Measurements from ENCODE around the gene CFAP74.

The CFAP74 gene

DNA sequence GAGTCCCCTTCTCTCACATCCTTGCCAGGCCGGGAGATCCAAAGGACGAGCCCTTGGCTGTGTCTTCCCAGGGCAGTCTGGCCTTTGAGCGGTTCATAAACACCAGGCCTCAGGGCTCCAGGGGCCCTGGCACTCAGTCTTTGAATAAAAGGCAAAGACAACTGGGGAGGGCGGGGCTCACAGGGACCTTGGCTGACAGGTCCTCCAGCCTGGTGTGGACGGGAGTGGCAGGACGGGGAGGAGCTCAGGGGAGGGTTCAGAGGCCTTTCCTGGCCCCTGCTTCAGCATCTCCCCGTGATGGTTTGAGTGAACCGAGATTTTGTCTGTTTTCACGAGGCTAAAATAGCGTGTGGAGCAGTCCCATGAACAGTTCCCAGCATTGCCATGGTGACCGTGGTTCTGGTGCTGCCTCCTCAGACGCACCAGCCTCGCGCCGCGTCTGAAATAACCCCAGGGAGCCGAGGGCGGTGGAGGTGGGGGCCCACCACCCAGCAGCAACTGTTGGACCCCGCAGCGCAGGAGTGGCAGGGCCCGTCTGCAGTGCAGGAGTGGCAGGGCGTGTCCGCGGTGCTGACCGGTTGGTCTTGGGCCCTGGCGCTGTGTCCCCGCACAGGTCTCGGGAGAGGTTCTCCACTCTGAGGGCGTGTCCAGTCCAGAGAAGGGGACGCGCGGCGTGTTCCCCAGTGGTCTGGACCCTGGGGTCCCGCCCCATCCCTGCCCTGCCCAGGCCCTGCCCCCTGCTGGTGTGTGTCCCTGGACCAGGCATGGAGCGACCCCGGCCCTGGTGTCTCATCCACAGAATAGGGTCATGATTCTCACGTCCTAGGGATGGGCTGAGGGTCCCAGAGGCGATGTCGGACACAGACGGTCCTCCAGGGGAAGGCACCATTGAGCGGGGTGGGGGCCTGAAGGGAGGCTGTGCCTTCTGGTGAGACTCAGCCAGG, 39.5 kb upstream of the CFAP74 start:
- no peak for DNase-seq

DNA sequence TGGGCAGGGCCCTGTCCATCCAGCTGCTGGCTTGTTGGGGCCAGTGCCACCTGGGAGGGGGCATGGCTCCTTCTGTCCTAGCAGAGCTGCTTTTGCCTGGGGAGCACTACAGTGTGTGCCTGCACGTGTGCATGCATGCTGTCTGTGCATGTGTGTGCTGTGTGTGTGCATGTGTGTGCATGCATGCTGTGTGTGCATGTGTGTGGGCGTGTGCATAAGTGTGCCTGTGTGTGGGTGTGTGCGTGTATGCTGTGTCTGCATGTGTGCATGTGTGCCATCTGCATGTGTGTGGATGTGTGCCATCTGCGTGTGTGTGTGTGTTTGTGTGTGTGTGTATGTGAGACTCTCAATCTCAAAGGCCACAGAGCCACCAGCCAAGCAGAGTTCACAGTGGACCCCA, 38.3 kb upstream of the CFAP74 start:
- DNase-seq, result no peak

DNA sequence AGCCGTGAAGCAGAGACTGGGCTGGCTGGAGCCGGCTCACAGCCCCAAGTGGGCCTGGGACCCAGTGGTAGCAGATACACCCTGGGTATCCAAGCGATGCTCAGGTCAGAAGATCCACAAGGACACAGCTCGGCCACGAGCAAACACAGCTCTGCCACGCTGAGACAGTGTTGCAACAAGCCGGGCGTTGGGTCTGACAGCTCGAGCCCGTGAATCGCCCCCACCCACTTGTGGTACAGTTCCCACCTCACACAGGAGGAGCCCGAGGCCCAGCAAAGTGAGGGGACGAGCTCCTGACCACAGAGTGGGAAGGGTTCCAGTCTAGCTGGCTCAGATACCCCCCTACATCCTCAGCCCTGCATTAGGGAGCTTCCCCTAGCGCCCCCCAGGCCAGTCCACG, 37.7 kb upstream of the CFAP74 start:
- DNase-seq, result no peak

DNA sequence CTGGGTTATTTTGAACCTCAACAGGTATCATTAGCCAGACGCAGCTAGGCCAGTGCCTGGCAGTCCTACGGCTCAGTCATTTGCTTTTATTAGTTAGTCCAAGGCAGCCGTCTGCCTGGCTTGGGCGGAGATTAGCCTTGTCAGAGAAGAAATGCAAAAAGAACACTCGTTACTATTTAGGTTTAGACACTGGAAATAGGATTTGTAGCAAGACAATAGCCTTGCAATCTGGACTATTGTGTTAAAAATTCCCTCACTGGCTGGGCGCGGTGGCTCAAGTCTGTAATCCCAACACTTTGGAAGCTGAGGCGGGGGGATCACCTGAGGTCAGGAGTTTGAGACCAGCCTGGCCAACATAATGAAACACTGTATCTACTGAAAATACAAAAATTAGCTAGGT, 35.7 kb upstream of the CFAP74 start:
- no peak for DNase-seq

DNA sequence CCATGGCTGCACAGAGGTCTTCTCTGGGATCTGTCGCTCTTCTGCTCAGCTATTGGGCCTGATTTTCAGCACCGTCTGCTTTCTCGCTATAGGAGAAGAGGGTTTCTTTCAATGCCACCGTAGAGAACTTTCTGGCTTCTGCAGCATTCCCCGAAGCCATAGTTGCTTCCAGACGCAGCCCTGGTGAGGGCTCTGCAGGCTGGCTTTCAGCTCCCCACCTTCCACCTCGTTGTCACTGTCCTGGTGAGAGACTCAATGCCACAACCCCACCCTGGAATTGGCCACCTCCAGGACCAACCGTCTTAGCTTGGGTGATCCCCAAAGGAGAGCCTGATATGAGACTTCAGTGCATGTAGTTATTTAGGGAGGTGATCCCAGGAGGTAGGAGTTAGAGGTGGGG, 34.6 kb upstream of the CFAP74 start:
- no peak for DNase-seq

DNA sequence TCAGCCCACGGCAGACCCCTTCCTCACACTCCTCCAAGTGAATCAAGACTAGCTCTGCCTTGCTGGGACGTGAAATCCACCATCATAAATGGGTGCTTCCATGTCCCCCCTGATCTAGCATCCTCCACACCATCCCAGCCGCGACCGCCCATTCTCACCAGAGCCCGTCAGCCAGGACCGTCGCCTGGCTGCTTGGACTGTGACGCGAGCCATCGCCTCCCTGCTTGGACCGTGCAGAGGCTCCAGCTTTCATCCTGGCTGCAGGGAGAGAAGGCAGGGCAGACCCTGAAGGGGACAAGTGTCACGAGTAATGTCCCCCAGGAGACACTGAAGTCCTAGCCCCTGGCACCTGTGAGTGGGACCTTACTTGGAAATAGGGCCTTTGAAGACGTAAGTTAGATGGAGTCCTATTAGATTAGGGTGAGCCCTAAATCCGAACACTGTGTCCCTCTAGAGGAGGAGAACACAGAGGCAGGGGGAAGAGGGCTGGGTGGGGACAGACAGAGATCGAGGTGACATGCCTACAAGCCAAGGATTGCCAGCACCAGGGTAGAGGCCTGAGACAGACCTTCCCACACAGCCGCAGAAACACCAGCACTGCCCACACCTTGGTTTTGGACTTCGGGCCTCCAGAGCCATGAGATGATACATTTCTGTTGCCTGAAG, 33.9 kb upstream of the CFAP74 start:
- no peak for DNase-seq

DNA sequence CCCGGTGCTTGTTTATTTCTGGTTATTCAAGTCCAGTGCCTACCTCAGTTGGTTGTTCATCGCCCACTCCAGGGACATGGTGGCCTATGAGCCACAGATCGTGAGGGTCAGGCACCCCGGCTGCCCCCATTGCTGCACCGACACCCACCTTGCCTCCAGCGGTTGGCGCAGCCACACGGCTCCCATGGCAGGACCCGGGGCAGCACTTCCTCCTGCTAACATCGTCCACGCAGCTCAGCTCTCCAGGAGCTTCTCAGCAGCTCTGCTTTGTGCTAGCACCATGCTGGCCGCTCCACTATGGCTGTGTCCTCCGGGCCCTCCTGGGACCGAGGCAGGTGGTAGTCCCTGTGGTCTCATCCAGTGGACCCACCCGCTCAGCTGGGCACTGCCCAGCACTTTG, 32.7 kb upstream of the CFAP74 start:
- DNase-seq, result no peak

DNA sequence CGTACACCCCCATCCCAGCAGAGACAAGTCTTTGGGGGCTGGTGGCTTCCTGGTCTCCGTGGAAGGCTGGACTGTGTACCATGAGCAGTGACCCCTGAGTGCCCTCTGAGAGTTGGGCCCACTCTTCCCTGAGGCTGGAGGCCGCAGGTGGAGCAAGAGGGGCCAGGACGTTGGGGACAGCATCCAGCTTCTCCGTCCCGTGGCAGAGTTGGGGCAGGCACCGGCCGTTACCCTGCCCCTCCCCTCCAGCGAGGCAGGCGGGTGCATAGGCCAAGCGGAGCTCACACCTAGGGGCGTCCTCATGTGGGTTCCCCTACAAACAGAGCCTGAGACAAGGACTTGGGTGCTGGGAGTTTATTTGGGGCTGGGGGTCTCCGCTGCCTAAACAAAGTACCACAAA, 29.6 kb upstream of the CFAP74 start:
- no peak for DNase-seq

DNA sequence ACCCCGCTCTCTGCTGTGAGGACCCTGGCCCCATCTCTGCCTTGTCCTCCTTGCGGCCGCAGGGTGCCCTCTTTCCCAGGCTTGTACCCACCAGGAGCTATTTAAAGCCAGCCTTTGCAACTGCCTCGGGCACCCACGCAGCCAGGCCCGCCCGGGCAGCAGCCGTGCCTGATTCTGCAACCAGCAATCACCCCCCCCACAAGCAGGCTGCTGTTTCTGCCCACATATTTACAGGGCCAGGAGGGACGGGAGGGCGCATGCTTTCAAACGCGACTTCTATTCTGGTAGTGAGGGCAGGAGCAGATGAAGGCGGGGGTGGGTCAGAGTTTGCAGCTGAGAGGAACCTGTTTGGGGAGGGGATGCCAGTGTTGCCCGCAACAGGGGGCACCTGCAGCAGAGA, 29.2 kb upstream of the CFAP74 start:
- DNase-seq, result no peak

DNA sequence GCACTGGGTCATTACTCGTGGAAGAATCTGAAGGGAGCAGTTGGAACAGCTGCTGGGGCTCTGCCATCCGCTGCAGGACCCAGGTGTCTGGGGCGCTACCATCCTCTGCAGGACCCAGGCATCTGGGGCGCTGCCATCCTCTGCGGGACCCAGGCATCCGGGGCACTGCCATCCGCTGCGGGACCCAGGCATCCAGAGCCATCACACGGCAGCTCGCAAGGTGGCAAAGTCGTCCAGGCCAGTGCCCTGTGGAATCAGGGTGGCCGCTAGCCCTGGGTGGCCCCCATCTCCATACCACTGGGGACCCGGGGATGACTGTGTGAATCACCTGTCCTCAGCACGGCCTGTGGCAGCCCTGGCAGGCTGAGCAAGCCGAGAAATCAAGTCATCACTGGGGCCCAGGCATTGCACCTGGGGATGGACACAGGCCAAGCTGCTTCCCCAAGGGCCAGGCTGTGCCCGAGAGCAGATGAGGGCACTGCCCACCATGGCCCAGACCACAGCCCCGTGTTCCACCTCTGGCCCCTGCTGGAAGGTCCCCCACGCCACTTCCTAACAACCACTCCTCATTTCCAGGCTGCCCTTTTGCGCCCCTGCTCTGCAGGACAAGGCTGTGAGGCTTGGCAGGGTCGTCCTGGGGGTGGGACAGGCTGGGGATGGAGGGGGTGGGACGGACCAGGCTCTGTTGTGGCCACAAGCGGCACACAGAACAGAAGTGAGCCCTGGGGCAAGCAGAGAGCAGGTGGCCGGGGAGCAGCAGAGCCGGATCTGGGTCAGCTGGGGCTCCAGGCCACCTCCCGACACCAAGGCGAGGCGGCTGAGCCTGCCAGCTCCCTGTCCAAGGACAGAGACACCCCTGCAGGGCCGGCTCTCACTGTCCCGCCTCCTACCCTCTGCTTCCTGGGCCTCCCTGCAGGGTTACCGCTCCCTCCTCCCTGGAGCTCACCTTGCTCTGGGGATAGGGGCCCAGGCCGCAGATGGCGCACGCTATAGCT, 28.3 kb upstream of the CFAP74 start:
- DNase-seq, result no peak

DNA sequence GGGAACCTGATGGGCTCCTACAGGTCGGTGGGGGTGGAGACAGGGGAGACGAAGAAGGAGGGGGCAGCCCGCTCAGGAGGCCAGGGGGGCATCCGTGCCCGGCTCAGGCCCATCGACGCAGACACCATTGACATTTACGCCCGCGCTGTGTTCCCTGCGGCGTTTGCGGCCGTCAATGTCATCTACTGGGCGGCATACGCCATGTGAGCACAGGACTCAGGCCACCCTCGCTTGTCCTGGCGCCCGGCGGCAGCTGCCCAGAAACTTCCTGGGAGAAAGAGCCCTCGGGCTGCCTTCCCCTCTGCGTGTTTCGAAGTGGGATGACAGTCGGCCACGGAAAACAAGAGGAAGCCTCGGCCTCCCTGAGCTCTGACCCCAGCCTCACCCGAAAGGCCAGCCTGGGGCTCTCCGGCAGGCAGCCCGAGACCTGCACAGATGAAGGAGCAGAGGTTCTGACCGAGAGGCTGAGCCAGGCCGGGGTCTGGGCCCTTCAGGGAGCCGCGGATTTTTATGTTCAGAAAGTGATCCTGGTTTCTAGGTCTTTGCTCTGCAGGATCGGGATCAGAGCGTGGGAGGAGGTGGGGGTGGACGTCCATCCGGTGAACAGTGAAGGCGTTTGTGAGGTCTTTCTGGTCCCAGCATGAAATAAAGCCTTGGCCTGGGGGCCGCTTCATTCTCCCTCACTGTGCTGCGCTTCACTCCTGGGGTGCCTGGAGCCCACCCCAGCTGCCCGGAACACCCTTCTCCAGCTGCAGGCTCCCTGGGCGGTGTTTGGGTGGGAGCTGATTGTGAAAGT, 26.7 kb upstream of the CFAP74 start:
- no peak for DNase-seq

DNA sequence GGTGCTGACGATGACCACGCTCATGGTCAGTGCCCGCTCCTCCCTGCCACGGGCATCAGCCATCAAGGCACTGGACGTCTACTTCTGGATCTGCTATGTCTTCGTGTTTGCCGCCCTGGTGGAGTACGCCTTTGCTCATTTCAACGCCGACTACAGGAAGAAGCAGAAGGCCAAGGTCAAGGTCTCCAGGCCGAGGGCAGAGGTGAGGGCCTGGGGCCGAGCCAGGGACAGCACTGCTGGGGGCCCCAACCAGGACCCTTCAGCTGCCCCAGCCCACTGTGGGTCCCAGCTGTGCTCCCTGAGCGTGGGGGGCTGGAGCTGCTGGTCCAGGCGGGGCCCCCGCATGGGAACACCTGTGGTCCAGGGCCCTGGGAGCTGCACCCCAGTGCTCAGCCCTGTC, 26.0 kb upstream of the CFAP74 start:
- DNase-seq, result no peak

DNA sequence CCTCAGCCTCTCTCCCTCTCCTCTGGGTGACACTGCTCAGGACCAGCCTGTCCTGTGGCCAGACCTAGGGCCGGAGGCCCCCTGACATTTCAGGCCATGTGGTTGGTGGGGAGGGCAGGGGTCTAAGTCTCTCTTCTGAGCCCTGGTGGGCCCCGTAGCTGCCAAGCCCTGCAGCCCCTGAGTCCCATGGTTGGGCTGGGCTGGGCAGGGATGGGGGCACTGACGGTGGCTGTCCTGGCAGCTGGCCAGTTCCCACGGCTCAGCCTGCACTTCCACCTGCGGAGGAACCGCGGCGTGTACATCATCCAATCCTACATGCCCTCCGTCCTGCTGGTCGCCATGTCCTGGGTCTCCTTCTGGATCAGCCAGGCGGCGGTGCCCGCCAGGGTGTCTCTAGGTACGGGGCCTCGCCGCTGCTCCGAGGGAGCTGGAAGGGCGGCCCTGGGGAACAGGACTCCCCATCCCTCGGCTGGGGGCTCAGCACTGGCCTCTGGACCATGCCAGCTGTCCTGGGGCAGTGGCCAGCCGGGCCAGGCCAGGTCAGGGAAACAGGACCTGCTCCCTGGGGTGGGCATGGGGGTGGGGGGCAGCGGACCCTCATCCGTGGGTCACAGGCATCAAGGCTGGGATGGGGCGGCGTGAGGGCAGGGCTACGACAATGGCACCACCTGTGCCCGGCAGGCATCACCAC, 25.4 kb upstream of the CFAP74 start:
- no peak for DNase-seq

DNA sequence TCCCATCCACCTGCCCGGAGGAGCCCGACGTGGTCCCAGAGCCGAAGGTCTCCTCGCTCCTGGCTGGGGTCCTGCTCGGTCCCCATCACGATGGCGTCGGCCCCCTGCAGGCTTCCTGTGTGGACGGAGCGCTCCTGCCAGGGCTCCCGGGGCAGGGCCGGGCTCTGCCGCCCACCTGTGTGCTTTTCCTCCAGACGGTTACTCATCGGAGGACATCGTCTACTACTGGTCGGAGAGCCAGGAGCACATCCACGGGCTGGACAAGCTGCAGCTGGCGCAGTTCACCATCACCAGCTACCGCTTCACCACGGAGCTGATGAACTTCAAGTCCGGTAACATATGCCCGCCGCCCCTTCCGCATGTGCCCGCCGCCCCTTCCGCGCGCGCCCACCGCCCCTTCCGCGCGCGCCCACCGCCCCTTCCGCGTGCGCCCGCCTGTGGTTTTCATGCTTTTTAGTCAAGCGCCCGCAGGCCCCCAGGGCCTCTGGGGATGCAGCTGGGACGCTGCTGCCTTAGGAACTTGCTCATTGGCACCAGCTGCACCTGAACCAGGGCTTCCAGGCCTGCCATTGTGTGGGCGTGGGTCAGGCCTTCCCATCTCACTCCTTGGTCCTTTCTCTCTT, 24.5 kb upstream of the CFAP74 start:
- no peak for DNase-seq

DNA sequence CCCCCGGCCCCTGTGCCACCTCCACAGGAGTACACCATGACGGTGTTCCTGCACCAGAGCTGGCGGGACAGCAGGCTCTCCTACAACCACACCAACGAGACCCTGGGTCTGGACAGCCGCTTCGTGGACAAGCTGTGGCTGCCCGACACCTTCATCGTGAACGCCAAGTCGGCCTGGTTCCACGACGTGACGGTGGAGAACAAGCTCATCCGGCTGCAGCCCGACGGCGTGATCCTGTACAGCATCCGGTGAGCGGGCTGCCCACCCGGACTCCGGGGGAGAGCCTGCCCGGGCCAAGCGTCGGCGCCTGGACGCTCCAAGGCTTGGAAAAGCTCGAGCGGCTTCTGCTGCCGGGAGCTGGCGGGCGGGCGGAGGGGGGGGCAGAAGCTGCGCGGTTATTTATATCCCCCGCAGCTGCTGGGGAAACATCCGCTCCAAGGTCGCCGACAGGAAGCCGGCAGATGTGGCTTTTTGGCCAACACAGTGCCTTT, 21.9 kb upstream of the CFAP74 start:
- no peak for DNase-seq

DNA sequence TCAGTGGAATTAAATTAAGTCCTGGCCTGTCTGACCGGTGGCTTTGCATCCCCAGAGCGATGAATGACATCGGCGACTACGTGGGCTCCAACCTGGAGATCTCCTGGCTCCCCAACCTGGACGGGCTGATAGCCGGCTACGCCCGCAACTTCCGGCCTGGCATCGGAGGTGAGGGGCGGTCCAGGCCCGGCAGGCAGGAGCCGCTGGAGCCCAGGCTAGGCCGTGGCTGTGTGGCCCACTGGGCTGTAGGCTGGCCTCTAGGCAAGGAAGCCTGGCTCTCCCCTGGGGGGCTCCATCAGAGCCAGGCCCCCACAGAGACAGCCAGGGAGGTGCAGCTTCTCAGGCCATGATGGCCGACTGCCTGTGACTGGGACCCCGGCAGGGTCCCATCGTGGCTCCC, 21.3 kb upstream of the CFAP74 start:
- DNase-seq, result no peak

DNA sequence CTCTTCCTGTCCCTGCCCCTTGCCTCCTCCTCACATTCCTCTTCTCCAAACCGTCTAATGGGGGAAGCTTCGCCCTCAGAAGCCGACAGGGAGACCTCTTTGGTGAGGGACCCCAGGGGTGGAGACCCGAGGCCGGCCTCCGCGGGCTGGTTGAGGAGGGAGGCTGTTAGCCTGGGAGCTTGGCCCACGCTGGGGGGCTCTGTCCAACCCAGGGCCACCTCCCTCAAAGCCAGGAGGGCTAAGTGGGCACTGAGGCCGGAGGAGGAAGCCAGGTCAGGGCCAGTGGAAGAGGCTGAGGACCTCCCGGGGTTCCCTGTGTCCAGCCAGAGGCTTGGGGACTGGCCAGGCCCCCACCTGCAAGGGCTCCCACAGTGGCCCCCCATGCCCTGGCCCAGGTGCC, 20.9 kb upstream of the CFAP74 start:
- DNase-seq, result no peak

DNA sequence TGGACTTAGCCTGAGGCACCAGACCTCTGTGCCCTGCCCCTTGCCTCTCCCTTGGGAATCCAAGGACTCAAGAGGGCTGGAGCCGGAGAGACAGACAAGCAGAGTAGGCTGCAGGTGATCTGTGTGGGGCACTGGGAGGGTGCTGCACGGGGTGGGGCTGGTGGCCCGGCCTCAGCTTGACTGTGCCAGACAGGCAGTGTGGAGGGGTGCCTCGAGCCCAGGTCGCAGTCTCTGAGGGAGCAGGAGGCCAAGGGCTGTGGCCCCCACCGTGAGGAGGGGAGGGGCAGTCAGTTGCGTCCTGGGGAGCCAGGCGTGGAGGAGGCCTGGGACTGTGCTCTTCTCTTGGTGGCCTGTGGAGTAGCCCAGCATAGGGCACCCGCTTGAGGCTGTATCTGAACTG, 19.6 kb upstream of the CFAP74 start:
- no peak for DNase-seq

DNA sequence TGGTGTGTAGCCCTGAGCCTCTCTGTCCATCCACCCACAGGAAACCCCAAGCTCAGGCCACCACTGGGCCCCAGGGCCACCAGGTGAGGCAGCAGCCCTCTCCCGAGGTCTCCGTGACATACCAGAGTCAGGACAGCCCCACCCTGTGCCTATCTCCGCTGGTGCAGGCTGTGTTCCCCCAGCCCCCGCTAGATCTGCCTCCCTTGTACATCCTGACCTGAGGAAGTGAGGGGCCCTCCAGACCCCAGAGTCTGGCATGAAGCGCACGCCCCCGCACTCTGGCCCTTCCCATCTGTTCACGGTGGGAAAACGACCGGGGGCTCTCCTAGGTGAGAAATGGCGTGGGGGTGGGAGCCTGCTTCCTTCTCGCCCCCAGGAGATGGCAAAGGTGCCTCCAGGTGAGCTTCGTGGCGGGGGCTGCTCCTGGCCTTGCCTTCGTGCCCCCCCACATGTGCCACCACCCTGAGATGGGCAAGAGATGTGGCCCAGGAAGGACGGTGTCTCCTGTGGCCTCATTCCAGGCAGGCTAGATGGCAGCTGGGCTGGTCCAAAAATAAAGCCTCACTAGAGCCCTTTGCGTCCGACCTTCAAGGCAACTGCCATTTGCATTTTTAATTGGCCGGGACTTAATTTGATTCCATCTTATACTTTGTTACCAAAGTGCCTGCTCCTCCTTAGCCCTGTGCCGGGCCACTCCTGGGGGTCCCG, 18.6 kb upstream of the CFAP74 start:
- DNase-seq, result no peak

DNA sequence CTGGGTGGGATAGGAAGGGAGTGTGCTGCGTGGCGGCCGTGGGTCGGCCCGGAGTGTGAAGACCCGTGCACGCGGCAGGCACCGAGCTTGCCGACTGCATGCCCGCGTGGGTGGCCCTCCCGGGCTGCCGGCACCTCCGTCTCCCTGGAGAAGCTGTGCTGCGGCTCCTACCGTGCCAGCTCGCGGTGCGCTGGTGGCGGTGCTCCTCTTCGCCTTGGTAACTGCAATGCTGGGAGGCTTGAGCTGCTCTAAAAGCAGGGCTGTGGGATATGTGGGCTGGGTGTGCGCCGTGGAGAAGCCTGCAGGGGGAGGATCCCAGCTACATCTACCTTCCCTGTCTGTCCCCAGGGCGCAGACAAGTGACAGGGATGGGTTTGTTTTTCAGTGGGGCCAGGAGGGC, 18.0 kb upstream of the CFAP74 start:
- no peak for DNase-seq

DNA sequence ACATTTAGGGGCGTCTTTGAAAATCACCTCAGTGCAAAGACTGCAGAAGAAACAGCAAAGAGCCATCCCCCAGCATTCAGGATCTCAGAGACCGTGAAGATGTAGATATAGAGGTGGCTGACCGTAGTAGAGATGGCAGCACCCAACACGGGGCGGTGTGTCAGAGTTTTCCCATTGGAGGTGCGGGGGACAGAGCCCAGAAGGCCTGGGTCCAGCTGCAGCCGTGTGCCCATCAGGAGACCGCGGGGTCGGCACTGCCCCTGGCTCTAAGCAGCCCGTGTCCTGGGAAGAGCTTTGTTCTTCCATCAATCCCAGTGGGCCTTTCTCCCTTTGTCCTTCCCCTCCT, 16.7 kb upstream of the CFAP74 start:
- no peak for DNase-seq

All from NCI-H2171 treated with DMSO at 0.1 percent for 48 hours (cell line).